PC-9 (cell line): ENCODE data around the gene DPP7.

ENCODE experiments used
- CTCF ChIP-seq: fragments of 200-600 bp; sonication (generic); conservative IDR thresholded peaks from 2 replicates; pipeline ENCODE4 v1.6.1; 2017; ENCODE audit warnings: mixed run types, antibody characterized with exemption, mild to moderate bottlenecking, moderate library complexity
- EZH2 ChIP-seq: fragments of 200-600 bp; sonication (generic); IDR thresholded peaks from 2 replicates; pipeline ENCODE4 v1.8.0; 2017; ENCODE audit warnings: antibody characterized with exemption, low read depth

GRCh38 chr9:137078701-137079400 lies 35.7 kb downstream of the DPP7 start:
- TF ChIP-seq CTCF, result no peak
- TF ChIP-seq EZH2, result no peak
